ENCODE results near the gene ADAM33.

Gene ADAM33

DNA sequence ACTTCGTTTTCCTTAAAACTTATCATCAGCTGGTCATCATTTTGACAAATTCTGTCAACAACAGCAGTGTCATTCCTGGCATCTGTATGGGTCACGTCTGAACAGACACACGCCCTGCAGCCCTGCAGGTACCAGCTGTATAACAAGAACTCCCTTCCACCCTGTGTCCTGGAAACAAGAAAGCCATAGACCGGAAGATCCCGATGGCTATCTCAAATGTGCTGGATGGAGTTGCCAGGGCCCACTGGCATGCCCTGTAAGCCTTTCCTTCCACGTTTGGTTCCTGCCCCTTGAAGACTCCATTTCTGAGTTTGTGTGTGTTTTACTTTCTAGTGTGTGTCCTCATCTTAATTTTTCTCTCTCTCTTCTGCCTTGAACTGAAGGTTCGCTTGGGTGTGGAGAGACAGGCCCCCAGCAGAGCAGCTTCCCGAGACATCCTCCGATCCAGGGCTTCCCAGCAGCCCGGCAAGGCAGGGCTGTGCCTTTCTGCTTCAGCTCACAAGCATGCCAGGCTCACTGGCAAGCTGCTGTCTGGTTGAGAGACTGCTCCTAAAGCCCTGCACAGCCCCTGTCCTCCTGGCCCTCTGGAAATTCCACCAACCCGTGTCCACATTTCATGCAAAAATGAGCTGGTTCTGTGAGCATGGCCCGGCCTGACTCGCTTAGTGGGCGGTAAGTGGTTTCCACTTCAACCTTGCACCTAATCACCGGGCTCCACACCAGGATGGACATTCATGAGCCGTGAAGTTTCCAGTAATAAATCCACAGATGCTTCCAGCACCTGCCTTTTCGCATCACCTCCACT is 27.3 kb downstream of the ADAM33 start:
- peak; percentile 31 for FAIRE-seq
- DNase-seq (ENCODE audit: insufficient read length, low spot score): no peak
- no peak for TF ChIP-seq POLR2AphosphoS5 (IDR thresholded peaks at IDR 0.05; ENCODE audit: low read depth, low read length)
- TF ChIP-seq POLR2A (IDR thresholded peaks at IDR 0.05; ENCODE audit: low read depth, low read length): no peak
- no peak for TF ChIP-seq SPI1 (IDR thresholded peaks at IDR 0.05; ENCODE audit: low read depth, low read length)
- no peak for TF ChIP-seq PAX5 (IDR thresholded peaks at IDR 0.05; ENCODE audit: insufficient read depth, low read length, severe bottlenecking)
- no peak for TF ChIP-seq TAF1 (IDR thresholded peaks at IDR 0.05; ENCODE audit: low read depth, low read length)
- no peak for TF ChIP-seq POU2F2 (IDR thresholded peaks at IDR 0.05; ENCODE audit: low read depth, low read length)

DNA sequence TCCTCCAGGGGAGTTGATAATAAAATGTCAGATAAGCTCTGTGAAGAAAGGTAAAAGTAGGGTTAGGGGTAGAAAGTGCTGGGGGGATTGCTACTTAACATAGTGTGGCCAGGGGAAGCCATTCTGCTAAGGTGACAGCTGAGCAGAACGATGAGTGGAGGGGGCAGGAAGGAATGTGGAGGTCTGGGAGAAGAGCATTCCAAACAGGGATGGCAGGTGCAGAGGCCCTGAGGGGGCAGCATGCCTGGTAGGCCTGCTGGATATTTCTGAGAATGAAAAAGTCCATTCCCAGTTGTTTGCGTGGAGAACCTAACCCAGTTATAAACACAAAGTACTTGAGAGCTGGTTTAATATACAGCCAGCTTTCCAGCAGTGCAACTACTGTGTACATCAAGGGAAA is 27.9 kb downstream of the ADAM33 start:
- FAIRE-seq (no peak), DNase-seq (ENCODE audit: insufficient read length, low spot score) (no peak)
- no peak for TF ChIP-seq PAX5 (IDR thresholded peaks at IDR 0.05; ENCODE audit: insufficient read depth, low read length, severe bottlenecking)
- TF ChIP-seq POLR2A (IDR thresholded peaks at IDR 0.05; ENCODE audit: low read depth, low read length): no peak
- TF ChIP-seq SPI1 (IDR thresholded peaks at IDR 0.05; ENCODE audit: low read depth, low read length): no peak
- no peak for TF ChIP-seq TAF1 (IDR thresholded peaks at IDR 0.05; ENCODE audit: low read depth, low read length)
- no peak for TF ChIP-seq POLR2AphosphoS5 (IDR thresholded peaks at IDR 0.05; ENCODE audit: low read depth, low read length)
- no peak for TF ChIP-seq POU2F2 (IDR thresholded peaks at IDR 0.05; ENCODE audit: low read depth, low read length)

DNA sequence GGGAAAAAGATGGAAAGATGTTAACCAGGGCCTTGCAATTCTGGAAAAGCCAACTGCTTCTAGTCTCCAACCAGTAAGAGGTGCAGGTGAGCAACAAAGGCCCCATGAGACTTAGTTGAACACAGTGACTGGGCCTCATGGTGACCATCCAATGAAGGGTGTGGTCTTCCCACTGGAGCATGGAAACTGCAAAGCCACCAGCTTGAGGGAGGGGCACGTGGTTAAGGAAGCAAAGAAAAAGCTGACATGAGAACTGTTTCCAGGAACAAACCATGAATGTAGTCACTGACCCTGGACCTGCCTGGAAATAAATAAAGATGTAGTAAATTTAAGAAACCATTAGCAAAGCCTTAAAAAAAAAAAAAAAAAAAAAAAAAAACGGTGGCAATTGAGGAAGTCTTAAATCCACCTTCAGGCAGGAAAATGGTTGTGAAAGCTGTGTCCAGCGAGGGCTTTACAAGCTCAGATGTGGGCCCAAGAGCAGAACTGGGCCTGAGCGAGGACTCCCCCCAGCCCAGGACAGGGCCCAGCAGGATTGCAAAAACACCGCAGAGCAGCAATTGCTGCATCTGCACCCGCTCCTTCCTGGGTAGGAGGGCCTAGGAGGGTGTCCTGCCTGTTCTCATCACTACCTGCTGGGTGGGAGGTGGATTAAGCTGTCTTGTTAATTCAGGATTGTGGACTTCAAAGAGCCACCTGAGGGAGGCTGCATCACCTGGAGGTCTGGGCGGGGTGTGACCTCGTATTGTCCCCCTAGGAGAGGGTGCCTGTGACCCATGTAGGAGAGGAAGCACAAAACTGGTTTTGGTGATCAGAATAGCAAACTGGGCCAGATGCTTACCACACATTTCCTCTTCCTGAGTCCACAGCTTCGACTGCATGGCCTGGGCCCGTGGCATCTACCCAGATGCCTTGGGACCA is 28.9 kb downstream of the ADAM33 start:
- FAIRE-seq (no peak), DNase-seq (ENCODE audit: insufficient read length, low spot score) (no peak)
- TF ChIP-seq SPI1 (IDR thresholded peaks at IDR 0.05; ENCODE audit: low read depth, low read length) (no peak), TAF1 (IDR thresholded peaks at IDR 0.05; ENCODE audit: low read depth, low read length) (no peak), POLR2AphosphoS5 (IDR thresholded peaks at IDR 0.05; ENCODE audit: low read depth, low read length) (no peak), POU2F2 (IDR thresholded peaks at IDR 0.05; ENCODE audit: low read depth, low read length) (no peak), PAX5 (IDR thresholded peaks at IDR 0.05; ENCODE audit: insufficient read depth, low read length, severe bottlenecking) (no peak), POLR2A (IDR thresholded peaks at IDR 0.05; ENCODE audit: low read depth, low read length) (no peak)

DNA sequence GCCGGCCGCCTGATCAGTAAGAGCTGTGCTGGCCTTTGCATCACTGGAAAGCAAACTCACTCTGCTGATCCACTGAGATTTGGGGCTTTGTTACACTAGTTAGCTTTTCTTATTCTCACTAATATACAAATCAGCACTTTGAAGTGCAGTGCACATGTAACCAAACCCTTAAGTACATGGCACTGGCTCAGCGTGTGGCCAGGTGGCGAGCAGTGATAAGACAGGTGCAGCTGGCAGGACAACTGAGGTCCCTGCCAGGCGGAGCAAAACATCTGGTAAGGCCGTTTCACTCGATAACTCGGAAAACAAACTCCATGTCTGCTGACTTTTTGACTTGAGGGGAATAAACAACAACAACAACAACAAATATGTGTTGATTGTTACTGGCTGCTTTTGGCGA is 29.6 kb downstream of the ADAM33 start:
- DNase-seq (ENCODE audit: insufficient read length, low spot score) (no peak), FAIRE-seq (peak; percentile 16)
- no peak for TF ChIP-seq SPI1 (IDR thresholded peaks at IDR 0.05; ENCODE audit: low read depth, low read length)
- no peak for TF ChIP-seq POLR2A (IDR thresholded peaks at IDR 0.05; ENCODE audit: low read depth, low read length)
- TF ChIP-seq PAX5 (IDR thresholded peaks at IDR 0.05; ENCODE audit: insufficient read depth, low read length, severe bottlenecking): no peak
- TF ChIP-seq POLR2AphosphoS5 (IDR thresholded peaks at IDR 0.05; ENCODE audit: low read depth, low read length): no peak
- TF ChIP-seq POU2F2 (IDR thresholded peaks at IDR 0.05; ENCODE audit: low read depth, low read length): no peak
- TF ChIP-seq TAF1 (IDR thresholded peaks at IDR 0.05; ENCODE audit: low read depth, low read length): no peak

DNA sequence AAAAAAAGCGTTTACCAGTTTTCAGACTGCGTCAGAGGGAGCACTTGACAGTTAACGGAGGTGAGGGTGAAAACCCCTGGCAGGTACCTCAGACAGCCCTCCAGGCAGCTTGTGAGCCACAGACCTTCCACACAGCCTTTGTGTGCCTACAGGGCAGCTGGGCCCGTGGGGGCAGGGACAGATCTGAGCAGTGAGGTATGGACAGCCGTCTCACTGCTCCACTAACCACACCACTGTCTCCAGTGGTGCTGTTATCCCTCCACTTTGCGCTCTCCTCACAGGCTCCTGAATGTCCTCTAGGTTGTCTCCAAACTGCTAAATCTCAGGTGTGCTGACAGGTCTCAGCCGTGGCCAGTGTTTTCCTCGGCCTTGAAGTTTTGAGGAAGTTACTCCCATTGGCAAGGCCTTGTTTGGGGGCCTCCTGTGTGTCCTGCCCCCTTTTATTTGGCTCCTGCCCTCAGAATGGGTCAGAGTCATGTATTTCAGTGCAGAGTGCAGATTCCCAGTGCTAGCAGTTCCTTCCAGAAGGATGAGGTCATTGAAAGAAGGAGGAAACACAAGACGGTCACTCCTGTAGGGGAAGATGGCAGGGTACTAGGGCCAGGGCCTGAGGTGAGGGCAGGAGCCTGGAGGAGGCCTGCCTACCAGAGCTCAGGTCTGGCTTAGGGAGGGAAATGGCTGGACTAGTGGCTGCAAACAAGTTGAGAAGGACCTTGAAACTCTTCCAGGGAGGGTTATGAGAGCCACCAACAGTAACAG is 30.4 kb downstream of the ADAM33 start:
- FAIRE-seq (no peak), DNase-seq (ENCODE audit: insufficient read length, low spot score) (no peak)
- TF ChIP-seq POLR2AphosphoS5 (IDR thresholded peaks at IDR 0.05; ENCODE audit: low read depth, low read length): no peak
- TF ChIP-seq POLR2A (IDR thresholded peaks at IDR 0.05; ENCODE audit: low read depth, low read length): no peak
- no peak for TF ChIP-seq POU2F2 (IDR thresholded peaks at IDR 0.05; ENCODE audit: low read depth, low read length)
- no peak for TF ChIP-seq TAF1 (IDR thresholded peaks at IDR 0.05; ENCODE audit: low read depth, low read length)
- no peak for TF ChIP-seq PAX5 (IDR thresholded peaks at IDR 0.05; ENCODE audit: insufficient read depth, low read length, severe bottlenecking)
- no peak for TF ChIP-seq SPI1 (IDR thresholded peaks at IDR 0.05; ENCODE audit: low read depth, low read length)

DNA sequence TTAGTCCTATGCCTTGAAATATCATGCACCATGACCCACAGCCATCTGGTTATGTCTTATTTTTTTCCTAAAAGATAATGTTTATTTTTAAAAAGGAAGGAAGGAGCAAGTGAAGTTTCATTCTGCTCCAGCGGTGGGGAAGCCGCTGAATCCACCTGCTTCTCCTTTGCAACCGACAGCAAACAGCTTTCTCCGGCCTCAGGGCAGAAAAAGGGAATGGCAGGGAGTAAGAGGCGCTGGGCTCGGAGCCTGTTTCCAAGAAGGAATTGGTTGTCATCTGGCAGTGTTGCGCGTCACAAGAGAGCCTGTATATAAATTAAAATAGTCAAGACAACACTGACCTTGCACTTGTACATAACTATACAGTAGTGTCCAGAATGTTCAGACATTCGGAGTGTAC is 32.9 kb downstream of the ADAM33 start:
- FAIRE-seq: no peak
- TF ChIP-seq SPI1 (IDR thresholded peaks at IDR 0.05; ENCODE audit: low read depth, low read length): no peak
- TF ChIP-seq TAF1 (IDR thresholded peaks at IDR 0.05; ENCODE audit: low read depth, low read length): no peak
- no peak for TF ChIP-seq POLR2A (IDR thresholded peaks at IDR 0.05; ENCODE audit: low read depth, low read length)
- no peak for TF ChIP-seq POU2F2 (IDR thresholded peaks at IDR 0.05; ENCODE audit: low read depth, low read length)
- TF ChIP-seq POLR2AphosphoS5 (IDR thresholded peaks at IDR 0.05; ENCODE audit: low read depth, low read length): no peak
- no peak for TF ChIP-seq PAX5 (IDR thresholded peaks at IDR 0.05; ENCODE audit: insufficient read depth, low read length, severe bottlenecking)

DNA sequence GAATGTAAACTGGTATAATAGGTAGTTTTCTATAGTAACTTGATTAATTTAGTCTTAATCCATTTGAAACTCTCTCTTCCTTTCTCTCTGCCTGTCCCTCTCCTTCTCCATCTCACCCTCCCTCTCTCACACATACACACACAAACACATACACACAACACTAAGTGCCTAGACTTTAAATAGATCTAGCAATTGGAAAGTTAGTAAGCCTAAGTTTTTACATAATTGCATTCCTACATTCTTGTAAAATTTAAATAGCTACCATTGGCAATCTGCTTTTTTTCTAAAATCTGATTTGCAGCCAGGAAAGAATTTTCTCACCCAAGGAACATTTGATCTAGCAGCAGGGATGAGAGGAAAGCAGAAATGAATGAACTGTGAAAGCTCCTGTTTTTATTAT is 34.3 kb downstream of the ADAM33 start:
- no peak for FAIRE-seq
- DNase-seq (ENCODE audit: insufficient read length, low spot score): no peak
- TF ChIP-seq SPI1 (IDR thresholded peaks at IDR 0.05; ENCODE audit: low read depth, low read length): no peak
- no peak for TF ChIP-seq POLR2AphosphoS5 (IDR thresholded peaks at IDR 0.05; ENCODE audit: low read depth, low read length)
- no peak for TF ChIP-seq TAF1 (IDR thresholded peaks at IDR 0.05; ENCODE audit: low read depth, low read length)
- no peak for TF ChIP-seq PAX5 (IDR thresholded peaks at IDR 0.05; ENCODE audit: insufficient read depth, low read length, severe bottlenecking)
- TF ChIP-seq POU2F2 (IDR thresholded peaks at IDR 0.05; ENCODE audit: low read depth, low read length): no peak
- TF ChIP-seq POLR2A (IDR thresholded peaks at IDR 0.05; ENCODE audit: low read depth, low read length): no peak

More for the DNA sequence above, 32.9 kb downstream of the ADAM33 start:
- no peak for DNase-seq (ENCODE audit: insufficient read length, low spot score)

DNA sequence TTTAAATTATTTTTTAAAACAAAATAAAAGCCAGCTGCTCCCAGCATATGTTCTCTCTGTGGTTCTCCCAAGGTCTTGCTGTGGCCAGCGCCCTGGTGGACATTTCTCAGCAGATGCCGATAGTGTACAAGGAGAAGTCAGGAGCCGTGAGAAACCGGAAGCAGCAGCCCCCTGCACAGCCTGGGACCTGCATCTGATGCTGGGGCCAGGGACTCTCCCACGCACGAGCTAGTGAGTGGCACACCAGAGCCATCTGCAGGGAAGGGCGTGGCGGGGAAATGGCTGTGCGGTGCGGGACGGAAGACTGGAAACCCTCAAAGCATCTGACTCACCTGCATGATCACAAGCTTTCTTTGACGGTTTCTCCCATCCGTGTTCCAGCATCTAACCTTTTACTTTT is 35.2 kb downstream of the ADAM33 start:
- DNase-seq (ENCODE audit: insufficient read length, low spot score) (no peak), FAIRE-seq (no peak)
- TF ChIP-seq POLR2A (IDR thresholded peaks at IDR 0.05; ENCODE audit: low read depth, low read length) (no peak), POLR2AphosphoS5 (IDR thresholded peaks at IDR 0.05; ENCODE audit: low read depth, low read length) (no peak), POU2F2 (IDR thresholded peaks at IDR 0.05; ENCODE audit: low read depth, low read length) (no peak), TAF1 (IDR thresholded peaks at IDR 0.05; ENCODE audit: low read depth, low read length) (no peak), SPI1 (IDR thresholded peaks at IDR 0.05; ENCODE audit: low read depth, low read length) (no peak), PAX5 (IDR thresholded peaks at IDR 0.05; ENCODE audit: insufficient read depth, low read length, severe bottlenecking) (no peak)

All from GM12891 (cell line).